ENCODE results near the gene NCBP1.

NCBP1 gene

GRCh38 chr9:97721396-97721795 lies 87.8 kb downstream of the NCBP1 start:
- FAIRE-seq: no peak

DNA sequence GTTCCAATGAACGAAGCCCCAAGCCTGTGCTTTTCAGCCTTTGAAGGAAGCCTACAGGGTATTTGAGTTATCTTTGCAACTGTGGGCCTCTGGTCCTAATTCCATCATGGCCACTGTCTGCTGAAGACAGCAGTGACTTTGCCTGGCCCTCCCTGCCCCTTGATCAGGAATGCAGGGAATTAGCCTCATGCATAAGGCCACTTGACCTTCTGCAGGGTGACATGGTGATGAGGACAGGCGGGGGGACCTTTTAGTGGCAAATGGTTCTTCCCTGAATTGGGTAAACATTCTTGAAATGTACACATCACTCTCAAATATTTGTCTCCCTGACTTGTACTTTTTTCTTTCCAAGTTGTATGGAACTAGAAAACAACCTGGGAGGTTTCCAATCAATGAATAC lies 88.7 kb downstream of the NCBP1 start:
- no peak for FAIRE-seq

All from endometrium (tissue), 2 donors.